ENCODE measurements around the gene OLFML2A. TPM values are rescaled to one million over a fixed set of nuclear protein-coding genes. Genes with fewer than 3 reads are reported as not detected.
A peak's percentile ranks its signal among the peaks of the same experiment; 100 is the strongest.
"Not testable (repeated sequence)": the region's sequence is repeated elsewhere in the genome, so short reads cannot be mapped to it uniquely, and the experiment has no call there.

Gene OLFML2A
- polyA plus RNA-seq (2011; rRNA removed) (2.0 and 2.5 TPM in 2 replicates), polyA minus RNA-seq (2011; rRNA and poly(A)+ RNA removed) (1.5 and 1.9 TPM in 2 replicates)

GRCh38 chr9:124776954-124777648 is at the start of gene OLFML2A:
TSS of gene OLFML2A (plus strand) at chr9:124777133. CDS start at chr9:124777271, 138 bp downstream.
- peak within 1 kb of the TSS; percentile 44 for H3K4me3 ChIP-seq (ENCODE audit: low read depth, low read length)
- DNase-seq (ENCODE audit: low read depth) = no peak
- H3K27me3 ChIP-seq (ENCODE audit: control insufficient read depth, insufficient read depth, low read length) = no peaks in the 10 kb centered on the region
- TF ChIP-seq, protein P1, sequence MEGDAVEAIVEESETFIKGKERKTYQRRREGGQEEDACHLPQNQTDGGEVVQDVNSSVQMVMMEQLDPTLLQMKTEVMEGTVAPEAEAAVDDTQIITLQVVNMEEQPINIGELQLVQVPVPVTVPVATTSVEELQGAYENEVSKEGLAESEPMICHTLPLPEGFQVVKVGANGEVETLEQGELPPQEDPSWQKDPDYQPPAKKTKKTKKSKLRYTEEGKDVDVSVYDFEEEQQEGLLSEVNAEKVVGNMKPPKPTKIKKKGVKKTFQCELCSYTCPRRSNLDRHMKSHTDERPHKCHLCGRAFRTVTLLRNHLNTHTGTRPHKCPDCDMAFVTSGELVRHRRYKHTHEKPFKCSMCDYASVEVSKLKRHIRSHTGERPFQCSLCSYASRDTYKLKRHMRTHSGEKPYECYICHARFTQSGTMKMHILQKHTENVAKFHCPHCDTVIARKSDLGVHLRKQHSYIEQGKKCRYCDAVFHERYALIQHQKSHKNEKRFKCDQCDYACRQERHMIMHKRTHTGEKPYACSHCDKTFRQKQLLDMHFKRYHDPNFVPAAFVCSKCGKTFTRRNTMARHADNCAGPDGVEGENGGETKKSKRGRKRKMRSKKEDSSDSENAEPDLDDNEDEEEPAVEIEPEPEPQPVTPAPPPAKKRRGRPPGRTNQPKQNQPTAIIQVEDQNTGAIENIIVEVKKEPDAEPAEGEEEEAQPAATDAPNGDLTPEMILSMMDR (IDR thresholded peaks at IDR 0.05; ENCODE audit: insufficient read depth, low read depth, low read length) = peak; percentile 11
- no peaks in the 10 kb centered on the region for H3K36me3 ChIP-seq (ENCODE audit: control insufficient read depth, insufficient read depth, low read length)
- ChIA-PET POLR2A (no interaction called here), CTCF (interaction anchor here (0.6 to 16.5 kb wide), 12 partner anchors 12 to 382 kb away, joined by 3 to 1161 read pairs (median 5); partner anchors contain the start of genes ARPC5L, RPL35 and WDR38)

- POLR2A ChIA-PET = no interaction called here
- Histone ChIP-seq H3K27me3 (ENCODE audit: control insufficient read depth, insufficient read depth, low read length) (no peaks in the 10 kb centered on the region), H3K4me3 (ENCODE audit: low read depth, low read length) (no peak overlapping the region), H3K36me3 (ENCODE audit: control insufficient read depth, insufficient read depth, low read length) (no peaks in the 10 kb centered on the region)
- TF ChIP-seq, protein P1 (IDR thresholded peaks at IDR 0.05; ENCODE audit: insufficient read depth, low read depth, low read length) = no peak
- no peak for DNase-seq (ENCODE audit: low read depth)
- CTCF ChIA-PET = interaction anchor here (1.2 kb wide), 1 partner anchor 19 kb away, joined by 3 read pairs; no protein-coding TSS in a partner anchor
These were observed 46.2 kb upstream of the OLFML2A start for GRCh38 chr9:124730772-124731171.

- DNase-seq (ENCODE audit: low read depth) = no peak
- ChIA-PET CTCF (interaction anchor here (0.6 to 3.0 kb wide), 6 partner anchors 9 to 117 kb away, joined by 3 to 22 read pairs (median 5); no protein-coding TSS in a partner anchor), POLR2A (no interaction called here)
These were observed 42.8 kb upstream of the OLFML2A start for GRCh38 chr9:124733964-124734740.

GRCh38 chr9:124734741-124735083 is 42.2 kb upstream of the OLFML2A start:
- DNase-seq (ENCODE audit: low read depth) = not testable (repeated sequence)

More at GRCh38 chr9:124733964-124734740, 42.8 kb upstream of the OLFML2A start:
- Histone ChIP-seq H3K27me3 (ENCODE audit: control insufficient read depth, insufficient read depth, low read length) (no peaks in the 10 kb centered on the region), H3K36me3 (ENCODE audit: control insufficient read depth, insufficient read depth, low read length) (no peaks in the 10 kb centered on the region), H3K4me3 (ENCODE audit: low read depth, low read length) (no peak overlapping the region)
- TF ChIP-seq, protein P1 (IDR thresholded peaks at IDR 0.05; ENCODE audit: insufficient read depth, low read depth, low read length) = no peak

GRCh38 chr9:124735121-124735520 is 41.8 kb upstream of the OLFML2A start:
- Histone ChIP-seq H3K36me3 (ENCODE audit: control insufficient read depth, insufficient read depth, low read length) (no peaks in the 10 kb centered on the region), H3K4me3 (ENCODE audit: low read depth, low read length) (no peak overlapping the region), H3K27me3 (ENCODE audit: control insufficient read depth, insufficient read depth, low read length) (no peaks in the 10 kb centered on the region)
- CTCF ChIA-PET = interaction anchor here (1.2 to 3.0 kb wide), 5 partner anchors 8 to 118 kb away, joined by 4 to 22 read pairs (median 6); no protein-coding TSS in a partner anchor
- no peak for DNase-seq (ENCODE audit: low read depth)
- TF ChIP-seq, protein P1 (IDR thresholded peaks at IDR 0.05; ENCODE audit: insufficient read depth, low read depth, low read length) = no peak
- POLR2A ChIA-PET = no interaction called here

More at GRCh38 chr9:124734741-124735083, 42.2 kb upstream of the OLFML2A start:
- POLR2A ChIA-PET; H3K27me3 ChIP-seq (ENCODE audit: control insufficient read depth, insufficient read depth, low read length); H3K36me3 ChIP-seq (ENCODE audit: control insufficient read depth, insufficient read depth, low read length); H3K4me3 ChIP-seq (ENCODE audit: low read depth, low read length): not testable (repeated sequence)
- CTCF ChIA-PET = interaction anchor here (1.2 to 3.0 kb wide), 5 partner anchors 9 to 118 kb away, joined by 4 to 22 read pairs (median 6); no protein-coding TSS in a partner anchor

DNA sequence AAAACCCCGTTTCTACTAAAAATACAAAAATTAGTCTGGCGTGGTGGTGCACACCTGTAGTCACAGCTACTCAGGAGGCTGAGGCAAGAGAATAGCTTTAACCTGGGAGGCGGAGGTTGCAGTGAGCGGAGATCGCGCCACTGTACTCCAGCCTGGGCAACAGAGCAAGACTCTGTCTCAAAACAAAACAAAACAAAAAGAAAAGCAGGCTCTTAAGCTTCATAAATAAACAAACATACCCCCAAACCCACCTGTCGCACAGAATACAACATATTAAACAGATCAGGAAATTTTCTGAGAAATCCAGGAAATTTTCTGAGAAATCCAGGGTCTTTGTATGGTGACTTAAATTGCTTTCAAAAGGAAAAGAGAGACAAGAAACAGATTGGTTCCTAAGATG is 38.9 kb upstream of the OLFML2A start:
- H3K27me3 ChIP-seq (ENCODE audit: control insufficient read depth, insufficient read depth, low read length); DNase-seq (ENCODE audit: low read depth); H3K36me3 ChIP-seq (ENCODE audit: control insufficient read depth, insufficient read depth, low read length); H3K4me3 ChIP-seq (ENCODE audit: low read depth, low read length); POLR2A ChIA-PET: not testable (repeated sequence)
- CTCF ChIA-PET = interaction anchor here (0.6 to 0.8 kb wide), 2 partner anchors 11 to 139 kb away, joined by 3 read pairs; no protein-coding TSS in a partner anchor
